Stimulated activated CD4-positive, alpha-beta T cell treated with anti-CD3 and anti-CD28 coated beads, Interleukin-15, amount 100 ng/mL, for 1 hour (primary cell): ENCODE measurements around the gene HLA-DQB1.
"Not testable (repeated sequence)": the region's sequence is repeated elsewhere in the genome, so short reads cannot be mapped to it uniquely, and the experiment has no call there.

Source experiments
- DNase-seq, 2 donors: peaks; one replicate each; pipeline ENCODE4 v3.0.0-alpha.2; 2020; ENCODE audit warnings: low read depth in 1 of 2, low spot score in 1 of 2

The HLA-DQB1 gene

DNA sequence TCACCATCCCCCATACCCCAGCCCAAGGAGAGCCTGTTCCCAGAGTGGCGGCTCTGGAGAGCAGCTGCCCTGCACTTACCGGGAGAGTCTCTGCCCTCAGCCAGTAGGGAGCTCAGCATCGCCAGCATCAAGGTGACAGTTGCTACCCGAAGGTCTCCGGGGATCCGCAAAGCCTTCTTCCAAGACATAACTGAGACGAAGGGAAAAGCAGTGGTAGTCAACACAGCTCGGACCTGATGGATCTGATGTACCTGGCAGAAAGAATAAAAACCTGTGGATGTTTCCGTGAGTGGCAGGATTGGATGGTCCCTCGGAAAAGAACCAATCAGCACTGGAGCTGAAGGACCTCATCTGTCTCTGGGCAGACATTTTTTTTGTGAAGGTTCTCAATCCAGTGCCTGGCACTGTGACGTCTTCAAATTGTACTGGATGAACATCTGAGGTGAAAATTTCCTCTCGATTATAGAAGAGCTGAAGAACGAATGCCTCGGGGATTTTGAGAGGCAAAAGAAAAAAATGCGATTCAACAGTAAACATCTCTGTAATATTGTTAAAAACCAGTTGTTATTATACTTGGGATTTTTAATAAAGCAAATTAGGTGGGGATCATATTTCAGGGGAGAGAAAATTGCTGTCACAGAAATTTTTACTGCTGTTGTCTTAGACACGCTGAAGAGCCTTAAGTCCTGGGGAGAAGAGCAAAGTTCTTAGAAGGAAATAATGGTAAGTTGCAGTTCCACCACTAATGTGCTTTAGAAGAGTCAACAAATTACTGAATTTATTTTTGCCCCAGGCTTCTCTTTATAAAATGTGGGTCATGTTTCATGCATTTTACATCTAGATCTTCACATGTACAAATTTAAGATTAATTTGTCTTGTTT, at the start of gene HLA-DQB1:
HLA-DQB1 (minus strand) TSS at position 238 of the 881 bp plus-strand sequence; CDS start at position 188, 50 bp downstream.
- no peak for DNase-seq

DNA sequence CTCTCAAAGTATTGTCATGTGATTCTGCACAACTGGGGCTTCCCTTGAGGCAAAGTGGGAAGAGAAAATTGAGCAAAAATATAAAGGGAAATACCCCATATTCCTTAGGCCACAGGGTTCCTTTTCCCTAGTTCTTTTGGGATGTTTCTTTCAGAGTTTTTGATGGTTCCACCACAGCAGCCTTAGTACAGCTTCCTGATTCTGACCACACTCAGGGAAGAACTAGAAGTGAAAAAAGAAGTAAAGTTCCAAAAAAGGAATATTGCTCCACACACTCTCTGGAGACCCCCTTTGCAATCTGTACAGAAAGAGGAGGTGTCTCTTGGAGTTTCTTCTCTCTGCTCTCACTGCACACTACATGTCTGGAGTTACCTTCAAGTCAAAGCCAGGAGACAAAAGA, 46.8 kb upstream of the HLA-DQB1 start:
- DNase-seq: no peak

DNA sequence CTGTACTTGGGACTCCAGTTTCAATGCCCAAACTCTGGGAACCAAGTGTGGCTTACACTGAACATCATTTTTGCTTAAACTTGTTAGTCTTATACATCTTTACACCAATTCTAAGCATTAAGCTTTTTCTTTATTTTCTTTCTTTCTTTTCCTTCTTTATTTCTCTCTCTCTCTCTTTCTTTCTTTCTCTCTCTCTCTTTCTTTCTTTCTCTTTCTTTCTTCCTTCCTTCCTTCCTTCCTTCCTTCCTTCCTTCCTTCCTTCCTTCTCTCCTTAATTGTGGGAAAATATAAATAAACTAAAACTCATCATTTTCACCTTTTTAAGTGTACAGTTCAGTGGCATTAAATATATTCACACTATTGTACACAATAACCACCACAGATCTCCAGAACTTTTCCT, 43.2 kb upstream of the HLA-DQB1 start:
- no peak for DNase-seq

DNA sequence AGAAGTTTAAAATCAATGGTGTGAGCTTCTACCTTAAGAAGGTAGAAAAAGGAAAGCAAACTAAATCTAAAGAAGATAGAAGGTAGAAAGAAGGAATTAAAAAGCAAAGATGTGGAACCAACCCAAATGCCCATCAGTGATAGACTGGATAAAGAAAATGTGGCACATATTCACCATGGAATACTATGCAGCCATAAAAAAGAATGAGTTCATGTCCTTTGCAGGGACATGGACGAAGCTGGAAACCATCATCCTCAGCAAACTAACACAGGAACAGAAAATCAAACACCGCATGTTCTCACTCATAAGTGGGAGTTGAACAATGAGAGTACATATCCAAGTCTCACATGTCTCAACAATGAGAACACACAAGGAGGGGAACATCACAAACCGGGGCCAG, 38.7 kb upstream of the HLA-DQB1 start:
- DNase-seq: not testable (repeated sequence)

DNA sequence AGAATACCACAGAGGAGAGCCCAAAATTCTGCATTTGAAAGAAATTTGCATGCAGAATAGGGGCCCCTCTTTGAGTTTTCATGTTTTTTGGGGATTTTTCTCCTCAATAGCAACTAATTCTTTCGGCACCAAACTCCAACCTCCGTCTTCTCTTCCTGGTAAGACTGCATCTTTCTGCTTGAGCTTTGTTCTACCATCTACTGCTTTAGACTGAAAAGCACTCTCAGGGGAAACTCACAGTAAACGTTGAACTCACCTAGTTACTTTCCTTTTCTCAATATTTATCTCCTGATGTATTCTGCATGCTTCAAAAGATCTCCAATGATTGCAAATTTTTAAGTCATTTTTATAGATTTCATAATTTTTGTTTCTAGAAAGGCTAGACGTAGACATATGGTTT, 36.9 kb upstream of the HLA-DQB1 start:
- DNase-seq: no peak

DNA sequence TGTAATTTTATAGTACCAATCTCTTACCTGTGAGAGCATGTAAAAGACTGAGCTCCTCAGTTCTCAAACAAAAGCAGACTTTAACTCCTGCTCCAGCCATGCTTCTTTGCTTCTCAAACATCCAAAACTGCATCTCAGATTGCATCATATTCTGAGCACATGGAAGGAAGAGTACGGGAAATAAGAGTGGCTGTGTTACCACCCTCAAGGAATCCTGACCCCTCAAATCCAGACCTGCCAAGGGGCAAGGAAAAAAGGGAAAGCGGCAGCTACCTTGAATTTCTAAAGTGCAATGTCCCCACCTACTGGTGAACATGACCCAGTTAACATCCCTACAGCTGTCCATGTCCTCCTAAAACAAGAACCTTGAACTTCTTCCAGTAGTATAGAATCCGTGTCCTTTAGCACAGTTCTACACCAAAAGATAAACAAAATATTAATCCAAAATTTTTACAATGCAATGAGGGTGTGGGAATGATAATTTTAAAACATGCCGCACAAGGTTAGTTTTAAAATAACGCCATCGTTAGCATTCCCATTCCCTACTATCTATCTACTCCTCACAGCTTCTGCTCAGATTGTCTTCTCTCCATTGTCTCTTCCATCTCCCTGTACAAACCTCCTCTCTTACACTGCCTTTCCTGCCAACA, 34.1 kb upstream of the HLA-DQB1 start:
- no peak for DNase-seq

DNA sequence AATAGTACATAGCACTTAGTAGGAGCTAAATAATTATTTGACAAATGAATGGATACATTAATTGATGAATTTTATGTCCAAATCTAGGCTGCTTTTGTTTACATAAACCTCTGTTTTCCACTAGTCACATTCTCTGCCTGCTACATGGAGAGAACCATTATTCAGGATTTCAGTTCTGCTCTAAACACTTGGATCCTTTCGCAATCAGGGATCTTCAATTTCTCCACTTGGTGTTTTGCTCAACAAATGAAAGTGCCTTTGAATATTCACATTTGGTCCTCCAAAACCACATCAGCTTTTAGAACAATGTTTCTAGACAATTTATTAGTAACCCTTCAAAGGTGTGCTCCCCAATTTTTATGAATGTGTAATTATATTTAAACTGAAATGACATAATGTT, 30.6 kb upstream of the HLA-DQB1 start:
- DNase-seq: no peak

DNA sequence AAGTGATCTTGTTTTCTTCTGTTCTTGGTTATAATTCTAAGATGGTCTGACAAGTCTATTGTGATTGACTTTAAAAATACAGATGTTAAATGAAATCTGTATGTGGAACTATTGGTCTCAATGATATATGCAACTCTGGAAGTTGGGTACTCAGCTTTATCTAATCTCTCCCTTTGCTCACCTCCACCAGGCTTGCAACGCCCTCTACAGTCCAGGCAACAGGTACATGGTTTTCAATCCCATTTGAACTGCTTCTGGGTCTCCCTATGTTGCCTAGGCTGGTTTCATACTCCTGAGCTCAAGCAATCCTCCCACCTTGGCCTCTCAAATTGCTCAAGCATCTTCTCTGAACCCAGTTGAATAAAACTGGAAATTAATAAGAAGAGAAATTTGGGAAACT, 25.6 kb upstream of the HLA-DQB1 start:
- peak in 1 of 2 donors; percentile 19 for DNase-seq

DNA sequence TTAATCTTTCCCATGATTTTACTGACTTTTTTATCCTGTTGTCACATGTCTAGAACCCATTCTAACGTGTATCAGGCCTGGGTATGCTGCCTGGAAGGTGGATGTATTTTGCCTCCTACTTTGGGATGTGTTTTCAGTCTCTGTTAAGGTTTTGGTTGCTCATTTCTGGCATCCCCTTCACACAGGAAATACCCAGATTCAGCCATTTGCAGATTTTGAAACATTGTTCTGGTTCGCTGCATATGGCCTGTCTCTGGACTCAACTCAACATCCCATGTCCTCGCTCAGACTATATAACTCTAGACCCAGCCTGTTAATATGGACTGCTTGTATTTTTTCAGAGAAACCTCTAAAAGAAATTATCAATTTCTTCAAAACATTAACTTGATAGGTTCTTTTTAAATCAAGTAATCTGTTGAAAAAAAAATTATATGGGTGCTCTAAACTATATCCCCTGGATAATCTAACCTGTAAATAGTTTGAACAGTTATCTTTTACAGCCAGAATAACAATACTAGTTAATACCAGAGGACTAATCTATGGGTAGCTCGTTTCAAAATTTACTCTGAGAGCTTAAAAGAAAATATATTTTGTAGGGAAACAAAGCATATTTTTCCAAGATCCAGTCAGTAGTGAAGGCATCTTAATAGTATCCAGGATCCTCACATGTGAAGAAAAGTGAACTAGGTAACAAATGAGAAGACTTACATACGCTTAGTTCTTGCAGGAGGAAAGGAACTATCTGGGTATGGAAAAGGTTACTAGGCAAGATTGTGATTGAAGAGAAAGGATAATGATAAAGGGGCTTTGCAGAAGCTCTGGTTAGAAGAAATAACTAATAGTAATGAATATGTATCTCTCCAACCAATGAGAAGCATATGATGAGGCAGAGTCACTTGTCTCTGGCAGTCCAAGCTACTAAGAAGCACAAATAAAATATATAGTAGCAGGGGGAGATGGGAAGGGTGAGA, 23.4 kb upstream of the HLA-DQB1 start:
- DNase-seq: no peak

DNA sequence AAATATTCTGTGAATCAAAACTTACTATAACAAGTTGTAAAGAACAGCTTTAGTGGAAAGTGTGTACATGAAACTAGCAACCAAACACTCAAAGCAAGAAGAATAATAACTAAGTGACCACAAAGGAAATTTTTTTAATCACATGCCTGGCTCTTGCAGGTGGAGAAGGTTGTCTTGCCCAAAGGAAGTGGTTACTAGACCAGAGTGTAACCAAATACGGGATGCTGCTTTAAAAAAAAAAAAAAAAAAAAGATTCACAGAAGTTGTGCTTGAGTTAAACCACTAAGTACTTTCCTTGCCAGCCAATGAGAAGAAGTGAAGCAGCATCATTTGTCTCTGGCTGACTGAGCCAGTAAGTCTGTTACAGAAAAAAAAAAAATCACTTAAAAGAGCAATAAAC, 19.1 kb upstream of the HLA-DQB1 start:
- peak in 1 of 2 donors; percentile 4 for DNase-seq

DNA sequence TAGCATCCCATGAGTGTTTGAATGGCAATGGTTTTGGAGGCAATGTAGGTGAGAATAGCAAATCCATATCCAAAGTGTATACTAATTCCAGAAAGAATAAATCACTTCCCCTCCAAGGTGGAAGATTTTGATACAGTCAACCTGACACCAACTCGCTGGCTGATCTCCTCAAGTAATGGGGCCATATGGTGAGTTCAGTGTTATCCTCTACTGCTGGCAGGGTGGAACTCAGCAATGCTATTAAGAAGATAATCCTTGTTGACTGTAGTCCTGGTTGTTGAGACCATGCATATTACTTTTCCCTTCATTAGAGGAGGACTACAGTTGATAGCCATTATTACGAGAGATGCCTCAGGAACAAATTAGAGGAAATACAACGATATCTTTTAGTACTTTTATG, 17.8 kb upstream of the HLA-DQB1 start:
- no peak for DNase-seq

DNA sequence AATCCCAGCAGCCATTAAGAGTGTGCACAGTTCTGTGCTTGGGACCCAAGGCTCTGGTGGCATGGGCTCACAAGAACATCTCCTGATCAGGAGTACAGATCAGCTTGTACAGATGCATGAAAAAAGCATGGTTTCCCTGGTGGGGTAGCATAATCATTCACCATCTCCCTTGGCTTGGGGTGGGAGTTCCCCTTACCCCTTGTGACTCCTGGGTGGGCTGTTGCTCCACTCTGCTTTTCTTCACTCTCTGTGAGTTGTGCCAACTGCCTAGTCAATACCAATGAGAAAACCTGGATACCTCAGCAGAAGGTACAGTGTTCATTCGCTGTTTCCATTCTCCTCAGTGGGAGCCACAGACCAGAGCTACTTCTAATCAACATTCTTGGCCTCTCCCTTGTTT, 13.6 kb upstream of the HLA-DQB1 start:
- DNase-seq: no peak

DNA sequence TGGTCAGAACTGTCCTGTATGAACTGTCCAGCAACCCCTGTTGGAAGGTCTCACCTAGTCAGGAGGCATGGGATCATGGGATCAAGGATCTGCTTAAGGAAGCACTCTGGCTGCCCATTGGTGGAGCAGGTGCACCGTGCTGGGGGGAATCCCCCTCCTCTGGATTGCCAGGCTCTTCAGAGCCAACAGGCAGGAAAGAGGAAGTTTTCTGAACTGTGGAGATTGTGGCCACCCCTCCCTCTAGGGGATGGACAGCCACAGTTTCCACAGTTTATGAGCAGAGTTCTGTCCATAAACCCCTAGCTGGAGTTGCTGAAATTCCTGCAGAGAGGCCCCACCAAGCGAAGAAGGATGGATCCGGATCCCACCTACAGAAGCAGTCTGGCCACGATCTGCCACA, 13.0 kb upstream of the HLA-DQB1 start:
- DNase-seq: no peak

DNA sequence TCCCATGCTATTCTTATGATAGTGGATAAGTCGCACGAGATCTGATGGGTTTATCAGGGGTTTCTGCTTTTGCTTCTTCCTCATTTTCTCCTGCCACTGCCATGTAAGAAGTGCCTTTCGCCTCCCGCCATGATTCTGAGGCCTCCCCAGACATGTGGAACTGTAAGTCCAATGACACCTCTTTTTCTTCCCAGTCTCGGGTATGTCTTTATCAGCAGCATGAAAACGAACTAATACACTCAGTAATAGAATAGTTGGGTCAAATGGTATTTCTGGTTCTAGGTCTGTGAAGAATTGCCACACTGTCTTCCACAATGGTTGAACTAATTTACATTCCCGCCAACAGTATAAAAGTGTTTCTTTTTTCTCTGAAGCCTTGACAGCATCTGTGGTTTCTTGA, 7.7 kb upstream of the HLA-DQB1 start:
- not testable (repeated sequence) for DNase-seq

DNA sequence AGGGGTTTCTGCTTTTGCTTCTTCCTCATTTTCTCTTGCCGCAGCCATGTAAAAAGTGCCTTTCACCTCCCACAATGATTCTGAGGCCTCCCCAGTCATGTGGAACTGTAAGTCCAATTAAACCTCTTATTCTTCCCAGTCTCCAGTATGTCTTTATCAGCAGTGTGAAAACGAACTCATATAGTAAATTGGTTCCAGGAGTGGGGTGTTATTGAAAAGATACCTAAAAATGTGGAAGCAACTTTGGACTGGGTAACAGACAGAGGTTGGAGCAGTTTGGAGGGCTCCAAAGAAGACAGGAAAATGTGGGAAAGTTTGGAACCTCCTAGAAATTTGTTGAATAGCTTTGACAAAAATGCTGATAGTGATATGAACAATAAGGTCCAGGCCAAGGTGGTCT, 5.5 kb upstream of the HLA-DQB1 start:
- not testable (repeated sequence) for DNase-seq

DNA sequence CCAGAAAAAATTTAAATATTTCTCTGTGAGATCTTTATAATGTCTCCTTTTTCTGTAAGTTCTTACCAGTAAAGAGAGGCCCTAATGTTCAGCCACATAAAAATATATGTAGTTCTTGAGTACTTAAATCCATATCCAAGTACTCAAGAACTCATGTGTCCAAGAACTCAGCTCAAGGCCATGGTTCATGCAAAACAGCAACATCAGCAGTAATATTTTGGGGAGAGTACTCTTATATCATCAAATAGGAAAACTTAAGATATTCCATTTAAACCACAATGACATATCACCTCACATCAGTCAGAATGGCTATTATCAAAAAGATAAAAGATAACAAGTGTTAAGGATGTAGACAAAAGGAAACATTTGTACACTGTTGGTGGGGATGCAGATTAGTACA, 3.4 kb upstream of the HLA-DQB1 start:
- no peak for DNase-seq

DNA sequence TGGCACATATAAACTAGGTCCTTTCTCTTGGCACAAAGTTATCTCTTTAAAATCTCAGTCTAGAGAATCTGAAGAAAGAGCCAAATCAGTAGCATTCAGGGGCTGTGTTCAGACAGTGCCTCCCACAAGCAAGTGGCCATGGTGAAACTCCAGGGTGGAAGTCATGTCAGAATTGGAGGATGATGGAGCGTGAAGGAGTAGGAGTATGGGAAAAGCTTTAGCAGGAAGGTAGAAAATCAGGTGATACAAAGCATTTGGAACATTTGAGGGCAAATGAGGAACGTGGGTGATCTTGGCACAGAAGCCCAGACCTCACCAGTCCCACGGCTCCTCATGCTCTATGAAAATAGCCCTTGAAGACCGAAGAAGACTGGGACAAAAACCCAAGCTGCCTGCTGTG, 2.8 kb upstream of the HLA-DQB1 start:
- DNase-seq: no peak

DNA sequence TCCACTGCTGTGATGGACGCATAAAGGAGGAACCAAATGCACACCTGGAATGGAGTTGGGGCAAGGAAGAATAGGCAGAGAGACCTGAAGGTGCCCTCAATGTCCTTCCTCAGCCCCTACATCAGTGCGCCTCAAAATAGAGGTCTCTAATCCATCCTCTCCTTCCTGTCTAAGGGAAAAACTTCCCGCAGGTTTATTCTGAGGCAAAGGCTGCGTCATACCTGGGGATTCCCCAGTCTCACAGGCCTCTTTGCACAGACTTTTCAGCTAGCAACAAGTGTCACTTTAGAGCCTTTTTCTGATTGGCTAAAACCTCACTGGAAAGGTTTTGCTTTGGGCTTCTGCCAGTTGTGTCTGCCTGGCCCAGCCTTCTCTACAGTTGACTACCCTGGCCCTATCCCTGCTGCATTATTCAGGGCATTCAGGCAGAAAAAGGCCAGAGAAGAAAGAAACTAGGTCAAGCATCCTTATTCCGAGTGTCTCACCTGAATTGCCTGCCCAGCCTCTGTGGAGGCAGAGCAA, 1.8 kb upstream of the HLA-DQB1 start:
- DNase-seq: peak in 1 of 2 donors; percentile 1

DNA sequence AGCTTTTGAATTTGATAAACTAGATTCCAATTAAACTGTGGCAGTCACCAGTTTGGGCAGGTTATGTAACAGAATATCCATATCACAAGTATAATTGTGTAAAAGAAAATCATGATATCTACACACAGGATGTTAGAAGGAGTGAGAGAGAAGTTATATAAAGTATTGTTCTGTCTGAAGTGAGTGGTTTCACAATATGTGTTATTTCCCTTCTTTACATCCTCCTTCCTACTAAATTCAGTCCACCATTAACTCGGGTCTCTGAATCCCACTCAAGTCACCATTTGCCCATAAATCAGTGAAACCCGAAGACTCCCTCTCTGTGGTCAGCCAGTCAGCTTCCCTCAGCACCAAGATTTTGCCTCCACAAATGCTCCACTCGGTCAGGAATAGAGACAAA, 796 bp downstream of the HLA-DQB1 start:
- no peak for DNase-seq

DNA sequence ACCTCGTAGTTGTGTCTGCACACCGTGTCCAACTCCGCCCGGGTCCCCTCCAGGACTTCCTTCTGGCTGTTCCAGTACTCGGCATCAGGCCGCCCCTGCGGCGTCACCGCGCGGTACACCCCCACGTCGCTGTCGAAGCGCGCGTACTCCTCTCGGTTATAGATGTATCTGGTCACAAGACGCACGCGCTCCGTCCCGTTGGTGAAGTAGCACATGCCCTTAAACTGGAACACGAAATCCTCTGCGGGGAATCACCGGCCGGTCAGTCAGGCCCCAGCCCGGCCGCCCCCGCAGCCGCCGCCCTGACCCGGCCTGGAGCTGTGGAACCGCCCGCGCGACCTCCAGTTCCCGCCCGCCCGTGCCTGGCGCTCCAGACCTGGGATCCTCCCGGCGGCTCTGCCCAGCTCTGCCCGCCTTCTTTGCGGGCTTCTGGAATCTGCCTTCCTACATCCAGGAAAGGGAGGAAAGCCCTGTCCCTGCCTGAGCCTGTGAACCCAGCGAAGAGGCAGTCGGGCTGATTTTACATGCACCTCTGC, 1.6 kb downstream of the HLA-DQB1 start:
- peak in 1 of 2 donors; percentile 26 for DNase-seq

DNA sequence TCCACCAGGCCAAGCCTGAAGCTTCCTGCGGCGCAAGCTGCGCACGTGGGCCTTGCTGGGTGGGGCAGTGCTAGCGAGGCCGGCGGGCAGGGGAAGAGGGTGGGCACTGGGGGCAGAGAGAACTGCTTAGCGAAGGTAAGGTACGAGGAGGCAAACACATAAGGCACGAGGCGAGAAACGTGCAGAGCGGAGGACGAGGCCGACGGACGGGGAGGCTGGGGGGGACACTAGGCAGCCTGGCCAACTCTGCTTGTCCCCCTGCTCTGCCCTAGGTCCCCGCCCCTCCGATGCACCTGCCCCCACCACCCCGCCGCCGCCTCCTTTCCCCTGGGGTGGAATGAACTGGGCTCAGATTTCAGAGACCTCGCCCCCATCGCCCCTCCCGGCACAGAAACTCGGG, 2.1 kb downstream of the HLA-DQB1 start:
- no peak for DNase-seq
